Measurements from ENCODE around the gene RAB27B.

- TF ChIP-seq CTCF (IDR thresholded peaks at IDR 0.05; ENCODE audit: borderline replicate concordance, extremely low read depth, low read length, poor library complexity, severe bottlenecking) (no peak), EZH2 (IDR thresholded peaks at IDR 0.05; ENCODE audit: borderline replicate concordance, low read depth, low read length, severe bottlenecking) (no peak)
Measured at GRCh38 chr18:54828986-54829385, 709 bp downstream of the RAB27B start.
